ENCODE measurements around the gene GPR84.

GPR84 gene

GRCh38 chr12:54401119-54401518, 36.8 kb upstream of the GPR84 start:
- no peak overlapping the region for H3K9ac ChIP-seq (ENCODE audit: low read depth, low read length)
- no peaks in the 10 kb centered on the region for H3K27me3 ChIP-seq (ENCODE audit: control insufficient read depth, insufficient read depth, low read length)
- H3K4me2 ChIP-seq (ENCODE audit: low read length): no peak overlapping the region
- no peaks in the 10 kb centered on the region for H3K4me1 ChIP-seq (ENCODE audit: control insufficient read depth, insufficient read depth, low read length)
- H3K36me3 ChIP-seq (ENCODE audit: insufficient read depth, low read length): peaks cover 97% of the 10 kb centered on the region
- no peaks in the 10 kb centered on the region for H3K9me3 ChIP-seq (replicated peaks; ENCODE audit: low read length)
- no peak overlapping the region for H3K4me3 ChIP-seq (ENCODE audit: low read length)

DNA sequence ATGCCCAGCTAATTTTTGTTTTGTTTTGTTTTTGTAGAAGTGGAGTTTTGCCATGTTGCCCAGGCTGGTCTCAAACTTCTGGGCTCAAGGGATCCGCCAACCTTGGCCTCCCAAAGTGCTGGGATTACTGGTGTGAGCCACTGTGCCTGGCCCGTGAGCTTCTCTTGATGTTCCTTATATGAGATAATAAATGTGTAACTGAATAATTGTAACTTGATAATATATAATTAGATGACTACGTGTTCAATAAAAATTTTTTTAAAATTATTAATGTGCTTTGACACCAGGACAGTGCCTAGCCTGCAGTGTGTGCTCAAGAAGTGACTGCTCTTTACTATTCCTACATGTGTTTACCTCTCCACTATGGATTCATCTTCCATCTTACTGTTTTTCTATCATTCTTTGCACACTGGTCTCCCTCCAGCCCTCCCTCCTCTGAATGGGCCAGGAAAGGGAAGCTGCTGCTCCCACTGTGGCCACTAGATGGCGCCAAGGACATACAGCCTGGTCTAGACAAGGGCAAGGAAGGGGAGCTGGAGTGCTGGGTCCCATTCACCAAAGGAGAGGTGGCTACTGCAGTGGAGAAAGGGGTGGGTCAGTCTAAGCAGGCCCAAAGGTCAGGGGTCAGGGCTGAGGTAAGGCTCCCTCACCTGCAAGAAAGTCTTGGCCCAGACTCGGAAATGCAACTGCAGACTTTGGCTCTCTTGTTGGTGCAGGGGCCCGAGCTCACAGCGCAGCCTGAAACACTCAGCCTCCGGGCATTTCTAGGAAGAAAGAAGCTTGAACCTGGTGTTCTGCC, 34.9 kb upstream of the GPR84 start:
- no peaks in the 10 kb centered on the region for H3K9me3 ChIP-seq (replicated peaks; ENCODE audit: low read length)
- peaks cover 96% of the 10 kb centered on the region for H3K36me3 ChIP-seq (ENCODE audit: insufficient read depth, low read length)
- no peaks in the 10 kb centered on the region for H3K4me1 ChIP-seq (ENCODE audit: control insufficient read depth, insufficient read depth, low read length)
- no peak overlapping the region for H3K9ac ChIP-seq (ENCODE audit: low read depth, low read length)
- no peak overlapping the region for H3K4me3 ChIP-seq (ENCODE audit: low read length)
- no peak overlapping the region for H3K4me2 ChIP-seq (ENCODE audit: low read length)
- H3K27me3 ChIP-seq (ENCODE audit: control insufficient read depth, insufficient read depth, low read length): no peaks in the 10 kb centered on the region

GRCh38 chr12:54398218-54398617, 33.9 kb upstream of the GPR84 start:
- Histone ChIP-seq H3K9ac (ENCODE audit: low read depth, low read length) (no peak overlapping the region), H3K27me3 (ENCODE audit: control insufficient read depth, insufficient read depth, low read length) (no peaks in the 10 kb centered on the region), H3K4me3 (ENCODE audit: low read length) (no peak overlapping the region), H3K9me3 (replicated peaks; ENCODE audit: low read length) (no peaks in the 10 kb centered on the region), H3K36me3 (ENCODE audit: insufficient read depth, low read length) (peaks cover 96% of the 10 kb centered on the region), H3K4me2 (ENCODE audit: low read length) (no peak overlapping the region), H3K4me1 (ENCODE audit: control insufficient read depth, insufficient read depth, low read length) (no peaks in the 10 kb centered on the region)

DNA sequence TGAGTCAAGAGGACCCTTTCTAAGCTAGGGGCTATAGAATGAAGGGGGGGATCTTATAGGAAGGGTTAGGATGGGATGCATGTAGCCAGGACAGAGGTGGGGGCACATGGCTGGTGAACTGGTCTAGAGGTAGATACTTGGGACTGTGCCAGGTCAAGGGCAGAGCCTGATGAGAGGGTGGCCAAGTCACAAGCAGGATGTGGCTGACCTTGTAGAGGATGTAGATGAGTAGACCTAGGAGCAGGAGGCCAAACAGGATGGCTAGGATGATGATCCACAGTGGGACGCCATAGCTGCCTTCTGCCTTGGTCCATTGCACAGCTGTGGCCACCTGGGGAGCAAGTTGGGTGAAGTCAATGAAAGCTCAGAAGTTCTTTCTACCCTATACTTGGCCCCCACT, 32.9 kb upstream of the GPR84 start:
- H3K36me3 ChIP-seq (ENCODE audit: insufficient read depth, low read length): peaks cover 88% of the 10 kb centered on the region

DNA sequence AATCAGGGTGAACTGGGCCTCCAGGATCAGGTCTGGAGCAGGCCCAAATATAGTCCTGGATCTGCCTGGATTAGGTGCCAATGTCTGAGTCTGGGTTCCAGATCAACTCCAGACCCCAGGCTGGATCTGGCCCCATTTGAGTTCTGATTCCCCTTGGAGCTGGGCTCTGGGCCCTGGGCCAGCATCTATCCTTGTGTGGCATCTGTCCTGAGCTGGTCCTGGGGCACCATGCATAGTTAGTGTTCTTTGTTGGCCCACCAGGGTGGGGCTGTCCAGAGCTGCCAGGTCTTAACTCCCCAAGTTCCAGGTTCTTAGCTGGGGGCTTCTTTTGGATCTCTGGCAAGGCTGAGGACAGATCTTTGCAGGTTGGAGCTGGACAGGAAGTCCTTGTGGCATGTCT, 31.3 kb upstream of the GPR84 start:
- no peaks in the 10 kb centered on the region for H3K9me3 ChIP-seq (replicated peaks; ENCODE audit: low read length)
- H3K36me3 ChIP-seq (ENCODE audit: insufficient read depth, low read length): peaks cover 72% of the 10 kb centered on the region
- H3K27me3 ChIP-seq (ENCODE audit: control insufficient read depth, insufficient read depth, low read length): no peaks in the 10 kb centered on the region
- H3K4me3 ChIP-seq (ENCODE audit: low read length): no peak overlapping the region
- no peak overlapping the region for H3K4me2 ChIP-seq (ENCODE audit: low read length)
- H3K9ac ChIP-seq (ENCODE audit: low read depth, low read length): no peak overlapping the region
- no peaks in the 10 kb centered on the region for H3K4me1 ChIP-seq (ENCODE audit: control insufficient read depth, insufficient read depth, low read length)

More for the DNA sequence above, 32.9 kb upstream of the GPR84 start:
- no peaks in the 10 kb centered on the region for H3K27me3 ChIP-seq (ENCODE audit: control insufficient read depth, insufficient read depth, low read length)
- no peak overlapping the region for H3K9ac ChIP-seq (ENCODE audit: low read depth, low read length)
- no peaks in the 10 kb centered on the region for H3K9me3 ChIP-seq (replicated peaks; ENCODE audit: low read length)
- no peak overlapping the region for H3K4me3 ChIP-seq (ENCODE audit: low read length)
- no peak overlapping the region for H3K4me2 ChIP-seq (ENCODE audit: low read length)
- H3K4me1 ChIP-seq (ENCODE audit: control insufficient read depth, insufficient read depth, low read length): no peaks in the 10 kb centered on the region

DNA sequence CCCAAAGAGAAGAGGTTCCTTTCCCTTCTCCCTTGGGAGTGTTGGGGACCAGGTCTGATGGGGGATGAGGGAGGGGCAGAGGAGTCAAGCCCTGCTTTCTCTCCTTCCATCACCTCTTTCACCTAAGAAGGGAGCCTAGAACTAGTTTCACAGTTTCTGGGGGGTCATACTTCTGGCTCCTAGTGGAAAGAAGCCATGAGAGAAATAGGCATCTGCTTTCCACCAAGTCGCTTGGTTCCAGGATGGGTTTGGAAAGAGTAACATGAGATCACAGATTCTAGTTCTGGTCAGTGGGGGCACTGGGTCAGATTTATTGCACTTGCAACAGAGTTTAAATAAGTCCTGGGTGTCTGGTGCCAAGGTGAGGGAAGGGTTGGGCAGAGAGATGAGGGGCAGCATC, 30.7 kb upstream of the GPR84 start:
- Histone ChIP-seq H3K4me1 (ENCODE audit: control insufficient read depth, insufficient read depth, low read length) (no peaks in the 10 kb centered on the region), H3K4me2 (ENCODE audit: low read length) (no peak overlapping the region), H3K9me3 (replicated peaks; ENCODE audit: low read length) (no peaks in the 10 kb centered on the region), H3K27me3 (ENCODE audit: control insufficient read depth, insufficient read depth, low read length) (no peaks in the 10 kb centered on the region), H3K4me3 (ENCODE audit: low read length) (no peak overlapping the region), H3K36me3 (ENCODE audit: insufficient read depth, low read length) (peaks cover 66% of the 10 kb centered on the region), H3K9ac (ENCODE audit: low read depth, low read length) (no peak overlapping the region)

DNA sequence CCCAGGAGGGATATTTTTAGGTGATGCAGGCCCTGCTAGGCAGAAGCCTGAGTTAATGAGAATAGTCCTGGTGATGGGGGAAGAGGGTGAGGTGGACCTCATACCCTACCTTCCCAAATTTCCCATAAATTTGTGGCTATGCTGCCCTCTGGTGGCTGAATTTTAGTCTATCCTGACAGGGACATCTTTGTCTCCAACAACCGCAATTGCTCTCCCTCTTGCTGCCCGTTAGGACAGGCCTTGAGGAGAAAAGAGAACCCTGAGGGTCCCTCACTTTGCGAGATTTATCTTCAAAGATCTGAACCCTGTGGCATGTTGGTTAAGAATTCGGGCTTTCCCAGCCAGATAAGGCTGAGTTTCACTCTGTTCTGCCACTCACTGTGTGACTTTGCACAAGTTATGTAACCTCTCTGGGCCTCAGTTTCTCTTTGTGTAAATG, 30.0 kb upstream of the GPR84 start:
- Histone ChIP-seq H3K36me3 (ENCODE audit: insufficient read depth, low read length) (peaks cover 60% of the 10 kb centered on the region), H3K4me1 (ENCODE audit: control insufficient read depth, insufficient read depth, low read length) (no peaks in the 10 kb centered on the region), H3K4me2 (ENCODE audit: low read length) (no peak overlapping the region), H3K27me3 (ENCODE audit: control insufficient read depth, insufficient read depth, low read length) (no peaks in the 10 kb centered on the region), H3K4me3 (ENCODE audit: low read length) (no peak overlapping the region), H3K9ac (ENCODE audit: low read depth, low read length) (no peak overlapping the region), H3K9me3 (replicated peaks; ENCODE audit: low read length) (no peaks in the 10 kb centered on the region)

DNA sequence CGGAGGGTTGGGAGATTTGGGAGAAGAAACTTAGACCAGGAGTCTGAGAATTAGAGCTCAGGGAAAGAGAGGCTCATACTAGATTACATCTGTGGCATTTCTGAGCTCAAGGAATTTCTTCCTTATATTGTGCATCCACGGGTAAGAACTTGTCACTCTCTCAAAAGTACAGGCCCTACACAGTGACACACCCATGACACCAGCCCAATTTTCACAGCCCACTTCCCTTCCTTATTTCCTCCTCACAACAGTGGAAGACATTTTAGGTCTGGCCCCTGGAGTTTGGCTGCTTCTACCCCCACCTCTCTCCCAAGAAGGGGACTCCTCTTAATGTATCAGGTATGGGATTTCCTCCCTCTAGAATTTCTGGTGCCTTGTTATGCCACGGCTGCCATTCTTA, 29.5 kb upstream of the GPR84 start:
- H3K4me2 ChIP-seq (ENCODE audit: low read length): no peak overlapping the region
- no peak overlapping the region for H3K4me3 ChIP-seq (ENCODE audit: low read length)
- H3K9ac ChIP-seq (ENCODE audit: low read depth, low read length): no peak overlapping the region
- no peaks in the 10 kb centered on the region for H3K4me1 ChIP-seq (ENCODE audit: control insufficient read depth, insufficient read depth, low read length)
- peaks cover 55% of the 10 kb centered on the region for H3K36me3 ChIP-seq (ENCODE audit: insufficient read depth, low read length)
- H3K27me3 ChIP-seq (ENCODE audit: control insufficient read depth, insufficient read depth, low read length): no peaks in the 10 kb centered on the region
- no peaks in the 10 kb centered on the region for H3K9me3 ChIP-seq (replicated peaks; ENCODE audit: low read length)

GRCh38 chr12:54393207-54393609, 28.9 kb upstream of the GPR84 start:
- Histone ChIP-seq H3K27me3 (ENCODE audit: control insufficient read depth, insufficient read depth, low read length) (no peaks in the 10 kb centered on the region), H3K4me3 (ENCODE audit: low read length) (no peak overlapping the region), H3K9ac (ENCODE audit: low read depth, low read length) (no peak overlapping the region), H3K9me3 (replicated peaks; ENCODE audit: low read length) (no peaks in the 10 kb centered on the region), H3K36me3 (ENCODE audit: insufficient read depth, low read length) (peaks cover 49% of the 10 kb centered on the region), H3K4me1 (ENCODE audit: control insufficient read depth, insufficient read depth, low read length) (no peaks in the 10 kb centered on the region), H3K4me2 (ENCODE audit: low read length) (no peak overlapping the region)

DNA sequence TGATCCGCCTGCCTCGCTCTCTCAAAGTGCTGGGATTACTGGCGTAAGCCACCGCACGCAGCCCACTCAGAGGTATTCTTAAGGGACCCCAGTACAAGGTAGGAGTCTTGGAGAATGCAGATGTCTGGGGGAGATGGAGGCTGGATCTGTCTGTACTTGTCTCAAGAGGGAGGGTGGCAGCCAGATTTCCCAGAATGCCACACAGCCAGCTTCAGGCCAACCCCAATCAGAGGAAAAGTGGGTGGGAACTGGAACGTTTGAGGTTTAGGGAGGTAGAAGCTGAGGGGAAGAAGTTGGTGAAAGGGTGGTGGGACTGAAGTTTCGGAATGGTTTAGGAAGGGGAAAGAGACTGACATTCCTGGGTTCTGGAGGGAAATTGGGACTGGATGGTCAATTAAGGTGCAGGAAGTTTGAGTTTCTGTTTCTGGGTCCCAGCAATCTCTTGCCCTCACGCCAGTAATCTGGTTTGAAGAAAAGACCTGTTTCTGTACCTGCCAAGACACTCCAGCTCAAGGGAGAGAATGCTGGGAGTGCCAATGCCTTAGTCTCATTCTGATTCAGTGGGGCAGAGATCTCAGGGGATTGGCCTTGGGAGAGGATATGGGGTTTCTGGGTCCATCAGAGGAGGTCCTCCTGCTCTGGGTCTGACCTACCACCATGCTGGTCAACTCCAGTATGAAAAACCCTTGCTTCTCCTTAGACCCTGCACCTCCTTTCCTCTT, 28.4 kb upstream of the GPR84 start:
- H3K36me3 ChIP-seq (ENCODE audit: insufficient read depth, low read length): peaks cover 44% of the 10 kb centered on the region
- no peak overlapping the region for H3K4me3 ChIP-seq (ENCODE audit: low read length)
- H3K4me2 ChIP-seq (ENCODE audit: low read length): no peak overlapping the region
- no peaks in the 10 kb centered on the region for H3K9me3 ChIP-seq (replicated peaks; ENCODE audit: low read length)
- no peaks in the 10 kb centered on the region for H3K27me3 ChIP-seq (ENCODE audit: control insufficient read depth, insufficient read depth, low read length)
- H3K9ac ChIP-seq (ENCODE audit: low read depth, low read length): no peak overlapping the region
- no peaks in the 10 kb centered on the region for H3K4me1 ChIP-seq (ENCODE audit: control insufficient read depth, insufficient read depth, low read length)

DNA sequence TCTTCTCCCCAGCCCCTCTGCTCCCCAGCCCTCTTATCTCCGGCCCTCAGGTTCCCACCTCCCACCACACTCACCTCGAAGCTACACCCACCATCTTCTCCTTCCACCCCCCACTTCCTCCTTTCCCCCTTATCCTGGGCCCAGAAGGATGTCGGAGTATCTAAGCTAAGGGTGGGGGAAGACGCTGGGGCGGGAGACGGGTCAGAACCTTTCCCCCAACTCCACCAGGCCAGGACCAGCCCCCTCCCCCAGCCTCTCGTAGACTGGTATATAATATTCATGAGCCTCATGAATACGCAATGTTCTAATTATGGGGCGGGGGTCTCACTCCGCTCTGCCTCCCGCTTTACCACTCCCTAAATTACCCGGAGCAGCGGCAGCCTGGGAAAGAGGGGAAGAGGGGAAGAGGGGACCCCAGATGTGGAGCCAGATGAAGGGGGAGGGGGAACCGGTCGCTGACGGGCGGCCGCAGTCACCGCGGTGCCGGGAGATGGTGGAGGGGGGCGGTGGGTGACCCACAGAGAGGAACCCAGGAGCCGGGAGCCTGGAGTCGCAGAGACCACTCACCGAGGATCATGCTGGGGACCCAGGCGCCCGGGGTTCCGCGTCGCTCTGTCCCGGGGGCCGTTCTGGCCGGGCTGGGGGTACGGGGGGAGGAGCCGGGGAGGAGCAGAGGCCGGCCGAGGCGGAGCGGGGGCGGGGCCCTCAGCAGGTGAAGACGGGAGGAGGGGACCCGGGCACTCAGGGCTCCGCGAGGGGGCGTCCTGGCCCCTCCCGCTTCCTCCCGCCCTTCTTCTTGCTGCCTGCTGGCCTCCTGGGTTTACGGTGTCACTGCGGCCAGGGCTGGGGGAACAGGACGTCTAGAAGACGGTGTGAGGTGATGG, 26.6 kb upstream of the GPR84 start:
- H3K36me3 ChIP-seq (ENCODE audit: insufficient read depth, low read length): peaks cover 28% of the 10 kb centered on the region
- H3K9me3 ChIP-seq (replicated peaks; ENCODE audit: low read length): no peaks in the 10 kb centered on the region
- H3K4me2 ChIP-seq (ENCODE audit: low read length): no peak overlapping the region
- H3K27me3 ChIP-seq (ENCODE audit: control insufficient read depth, insufficient read depth, low read length): no peaks in the 10 kb centered on the region
- H3K9ac ChIP-seq (ENCODE audit: low read depth, low read length): no peak overlapping the region
- peaks cover 5% of the 10 kb centered on the region for H3K4me1 ChIP-seq (ENCODE audit: control insufficient read depth, insufficient read depth, low read length)
- H3K4me3 ChIP-seq (ENCODE audit: low read length): no peak overlapping the region

Data from skeletal muscle satellite cell (primary cell).